Neural cell (in vitro differentiated cells): ENCODE measurements around the gene SLC25A17.

Source experiments
- CTCF ChIP-seq: fragments of 450-650 bp; IDR thresholded peaks from 2 replicates; pipeline ENCODE4 v1.5.1; 2014; ENCODE audit warnings: antibody characterized with exemption, mild to moderate bottlenecking, moderate library complexity; ENCODE audit not compliant: poor library complexity, severe bottlenecking
- EP300 ChIP-seq: fragments of 450-650 bp; conservative IDR thresholded peaks from 2 replicates; pipeline ENCODE4 v1.6.1; 2014; ENCODE audit warnings: antibody characterized with exemption, mild to moderate bottlenecking, moderate library complexity; ENCODE audit not compliant: poor library complexity, severe bottlenecking
- EZH2 ChIP-seq: fragments of 200-600, 300-800 bp; shearing (Covaris generic), sonication (generic); IDR thresholded peaks from 2 replicates; pipeline ENCODE4 v1.6.1; 2014; ENCODE audit warnings: antibody characterized with exemption, low read length, borderline replicate concordance, mild to moderate bottlenecking; ENCODE audit not compliant: insufficient read depth, poor library complexity, severe bottlenecking
- MXI1 ChIP-seq: fragments of 450-650 bp; conservative IDR thresholded peaks from 2 replicates; pipeline ENCODE4 v1.6.1; 2014; ENCODE audit warnings: antibody characterized with exemption, mild to moderate bottlenecking; ENCODE audit not compliant: poor library complexity, severe bottlenecking
- POLR2AphosphoS5 ChIP-seq: IDR thresholded peaks from 2 replicates; pipeline ENCODE4 v1.6.1; 2012
- RAD21 ChIP-seq: fragments of 450-650 bp; conservative IDR thresholded peaks from 2 replicates; pipeline ENCODE4 v1.6.1; 2014; ENCODE audit warnings: antibody characterized with exemption, mild to moderate bottlenecking, moderate library complexity
- REST ChIP-seq: IDR thresholded peaks from 2 replicates; pipeline ENCODE4 v1.6.1; 2012; ENCODE audit warnings: borderline replicate concordance
- TAF1 ChIP-seq: IDR thresholded peaks from 2 replicates; pipeline ENCODE4 v1.6.1; 2012; ENCODE audit warnings: low read depth

DNA sequence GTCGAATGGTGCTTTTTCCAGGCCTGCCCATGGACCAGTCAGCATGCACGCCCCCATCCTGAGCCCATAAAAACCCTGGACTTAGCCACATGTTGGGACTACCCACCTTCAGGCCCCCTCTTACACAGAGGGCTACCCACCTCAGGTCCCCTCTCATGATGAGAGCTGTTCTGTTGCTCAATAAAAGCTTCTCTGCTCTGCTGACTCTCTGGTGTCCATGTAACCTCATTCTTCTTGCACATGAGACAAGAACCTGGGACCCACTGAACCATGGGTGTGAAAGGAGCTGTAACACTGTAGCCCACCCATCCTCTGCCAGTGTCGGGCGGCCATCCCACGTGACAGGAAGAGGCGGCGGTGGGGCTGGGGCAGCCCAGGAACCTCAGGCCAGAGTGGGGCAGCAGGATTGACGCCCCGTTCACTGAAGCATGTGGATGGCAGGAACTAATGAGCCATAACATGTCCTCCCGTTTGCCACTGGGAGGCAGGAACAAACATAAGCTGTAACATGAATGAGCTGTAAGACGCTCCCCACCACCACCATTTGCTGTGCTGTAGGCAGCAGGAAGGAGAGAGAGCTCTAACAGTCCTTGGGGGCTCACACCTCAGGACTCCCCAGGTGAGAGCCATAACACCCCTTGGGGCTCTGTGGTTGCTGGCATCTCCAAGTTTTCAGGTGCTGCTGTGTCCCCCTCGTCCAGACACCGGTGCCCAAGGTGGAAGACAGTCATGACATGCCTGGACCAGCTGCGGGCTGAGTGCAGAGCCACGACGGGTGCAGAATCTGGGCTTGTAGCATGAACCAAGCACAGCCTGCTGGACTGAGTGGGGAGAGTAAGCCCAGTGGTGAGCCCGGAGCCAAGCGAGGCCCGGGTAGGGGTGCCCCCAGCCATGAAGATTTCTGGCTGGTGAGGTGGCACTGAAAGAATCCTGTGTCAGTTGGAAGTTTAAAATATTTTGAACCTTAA lies 70.5 kb downstream of the SLC25A17 start:
- TF ChIP-seq CTCF = no peak
- TF ChIP-seq EZH2 = no peak
- TF ChIP-seq RAD21 = no peak
- no peak for TF ChIP-seq EP300
- TF ChIP-seq POLR2AphosphoS5 = no peak
- no peak for TF ChIP-seq REST
- no peak for TF ChIP-seq TAF1
- TF ChIP-seq MXI1 = no peak
